ENCODE data around the gene THSD4.

THSD4 gene

DNA sequence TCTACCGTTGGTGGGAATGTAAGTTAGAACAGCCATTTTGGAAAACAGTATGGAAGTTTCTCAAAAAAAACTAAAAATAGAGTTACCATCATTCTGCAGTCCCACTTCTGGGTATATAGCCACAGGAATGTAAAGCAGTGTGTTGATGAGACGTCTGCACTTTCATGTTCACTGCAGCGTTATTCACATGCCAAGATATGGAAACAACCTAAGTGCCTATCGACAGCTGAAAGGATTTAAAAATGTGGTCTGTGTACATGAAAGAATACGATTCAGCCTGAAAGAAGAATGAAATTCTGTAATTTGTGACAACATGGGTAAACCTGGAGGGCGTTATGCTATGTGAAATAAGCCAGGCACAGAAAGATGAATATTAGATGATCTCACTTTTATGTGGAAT is 157.7 kb downstream of the THSD4 start:
- DNase-seq = no peak

DNA sequence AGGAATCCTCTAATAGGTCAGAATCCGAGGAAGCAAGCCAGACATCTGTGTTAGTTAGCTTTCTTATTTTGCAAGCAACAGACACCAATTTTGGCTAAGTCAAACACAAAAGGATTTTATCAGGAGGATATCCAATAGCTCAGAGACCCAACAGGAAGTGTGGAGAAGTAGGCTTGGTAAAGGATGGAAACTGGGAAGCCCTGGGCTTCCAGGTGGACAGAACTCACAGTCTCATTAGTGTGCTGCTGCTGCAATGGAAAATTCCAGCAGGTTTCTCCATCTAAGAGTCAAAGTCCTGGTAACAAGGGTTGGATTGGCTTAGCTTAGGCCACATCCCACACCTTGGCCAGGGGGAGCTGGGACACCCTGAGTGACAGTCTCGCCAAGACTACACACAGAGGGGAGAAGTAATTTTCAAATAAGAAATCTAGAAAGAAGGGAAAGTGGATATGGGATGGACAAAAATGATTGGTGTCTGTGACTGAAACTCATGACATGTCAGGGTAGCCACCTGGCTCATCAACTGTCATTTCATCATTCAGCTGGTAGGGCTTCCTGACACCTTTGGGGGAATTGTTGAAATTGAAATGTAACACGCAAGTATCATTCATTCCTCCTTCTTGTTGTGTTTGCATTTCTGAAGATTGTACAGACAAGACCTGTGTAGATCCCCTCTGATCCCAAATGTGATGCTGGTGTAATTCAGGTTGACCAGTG is 158.6 kb downstream of the THSD4 start:
- DNase-seq = no peak

DNA sequence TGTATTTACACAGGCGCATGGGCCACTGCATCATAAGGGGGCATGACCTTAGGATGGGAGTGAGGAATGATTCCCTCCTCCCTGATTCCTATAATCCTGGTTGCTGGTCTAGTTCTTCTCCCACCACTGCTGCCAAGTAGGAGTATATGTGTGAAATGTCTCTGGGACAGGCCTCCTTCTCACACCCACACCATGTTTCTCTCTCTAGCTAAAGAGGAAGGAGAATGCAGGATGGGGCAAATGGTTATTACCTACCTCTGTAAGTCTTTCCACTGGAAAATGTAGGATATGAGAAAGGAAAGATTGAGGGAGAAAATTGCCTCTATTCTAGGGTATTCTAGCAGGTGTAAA is 159.2 kb downstream of the THSD4 start:
- no peak for DNase-seq

DNA sequence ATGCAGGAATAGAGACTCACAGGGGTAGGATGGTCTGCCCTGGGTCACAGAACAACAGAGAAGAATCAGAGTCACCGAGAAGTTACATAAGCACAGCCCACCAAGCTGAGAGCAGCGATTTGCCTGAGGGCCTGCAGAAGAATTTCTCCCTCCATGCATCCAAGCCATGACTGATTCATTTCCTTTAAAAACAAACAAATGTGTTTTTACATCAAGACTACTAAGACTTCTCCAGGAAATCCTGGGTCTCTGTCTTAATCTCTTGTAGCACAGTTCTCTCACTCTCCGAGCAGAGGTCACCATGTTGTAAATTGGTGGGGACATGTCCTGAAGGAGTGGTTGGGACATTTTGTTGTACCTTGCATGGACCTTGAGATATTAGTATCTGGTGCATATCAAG is 159.8 kb downstream of the THSD4 start:
- DNase-seq = no peak

DNA sequence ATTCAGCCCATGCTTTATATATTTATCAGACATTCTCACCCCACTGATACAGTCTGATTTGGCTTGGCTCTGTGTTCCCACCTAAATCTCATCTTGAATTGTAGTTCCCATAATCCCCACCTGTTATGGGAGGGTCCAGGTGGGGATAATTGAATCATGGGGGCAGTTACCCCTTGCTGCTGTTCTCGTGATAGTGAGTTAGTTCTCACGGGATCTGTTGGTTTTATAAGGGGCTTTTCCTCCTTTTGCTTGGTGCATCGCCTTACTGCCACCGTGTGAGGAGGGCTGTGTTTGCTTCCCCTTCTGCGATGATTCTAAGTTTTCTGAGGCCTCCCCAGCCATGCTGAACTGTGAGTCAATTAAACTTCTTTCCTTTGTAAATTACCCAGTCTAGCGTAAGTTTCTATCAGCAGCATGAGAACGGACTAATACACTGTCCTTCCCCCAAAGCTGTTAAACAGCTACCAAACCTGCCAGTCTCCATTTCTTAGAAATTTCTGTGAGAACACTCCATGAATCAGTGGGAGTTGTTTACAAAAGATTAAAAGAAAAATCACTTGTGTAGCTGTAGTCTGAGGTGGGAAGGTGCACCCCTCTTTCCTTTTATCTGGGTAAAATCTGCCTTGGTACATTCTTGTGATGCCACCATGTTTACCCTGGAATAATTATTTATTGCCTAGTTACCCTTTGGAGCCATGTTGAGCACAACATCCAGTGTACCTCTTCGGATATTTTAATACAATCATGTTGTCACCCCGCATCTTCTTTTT is 160.5 kb downstream of the THSD4 start:
- no peak for DNase-seq

DNA sequence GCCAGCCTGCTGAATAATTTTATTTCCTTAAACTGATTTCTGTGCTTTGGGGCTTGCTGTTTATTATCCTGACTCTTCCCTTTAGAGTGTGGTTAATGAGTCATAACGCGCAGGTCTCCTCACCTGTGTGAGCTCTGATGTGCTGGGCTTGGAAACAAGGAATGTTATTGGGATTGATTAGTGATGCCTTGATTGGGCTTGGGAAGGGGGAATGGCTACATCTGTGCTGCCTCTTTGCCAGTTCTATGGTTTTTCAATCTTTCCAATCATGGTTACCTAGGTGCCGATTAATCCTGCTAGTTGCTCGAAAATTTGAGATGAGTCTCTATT is 161.0 kb downstream of the THSD4 start:
- no peak for DNase-seq

DNA sequence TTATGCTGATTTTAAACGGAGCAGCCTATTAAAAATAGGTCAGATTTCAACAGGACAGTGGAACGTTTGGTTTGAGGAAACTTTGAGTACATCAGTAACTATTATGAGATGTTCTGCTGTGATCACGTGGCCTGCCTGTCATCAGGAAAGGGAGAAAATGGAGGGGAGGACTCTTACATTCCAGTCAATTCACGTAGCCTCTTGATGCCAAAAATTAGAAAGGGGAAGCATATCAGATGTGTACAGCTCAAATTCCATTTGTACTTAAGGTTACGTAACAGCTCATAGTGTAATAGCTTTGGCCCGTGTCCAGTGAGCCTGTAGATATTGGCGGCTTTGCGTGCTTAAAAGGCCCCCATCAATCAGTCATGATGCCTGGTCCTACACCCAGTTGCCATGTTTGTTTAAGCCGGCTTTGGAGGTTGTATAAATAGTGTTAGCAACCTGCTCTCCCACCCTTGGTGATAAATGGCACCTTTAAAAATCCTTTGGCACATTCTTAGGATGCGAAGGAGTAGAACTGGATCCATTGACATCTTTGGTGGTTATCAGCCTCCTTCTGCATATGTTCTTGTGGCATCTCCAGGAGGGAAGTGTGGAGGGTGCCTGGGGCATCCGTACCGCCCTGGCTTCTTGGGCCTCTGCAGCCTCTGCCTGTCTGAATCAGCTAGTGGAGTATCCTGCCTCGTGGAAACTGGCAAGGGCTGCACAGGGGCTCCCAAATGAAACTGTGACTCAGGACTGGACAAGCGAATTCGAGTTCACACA is 163.9 kb downstream of the THSD4 start:
- no peak for DNase-seq

DNA sequence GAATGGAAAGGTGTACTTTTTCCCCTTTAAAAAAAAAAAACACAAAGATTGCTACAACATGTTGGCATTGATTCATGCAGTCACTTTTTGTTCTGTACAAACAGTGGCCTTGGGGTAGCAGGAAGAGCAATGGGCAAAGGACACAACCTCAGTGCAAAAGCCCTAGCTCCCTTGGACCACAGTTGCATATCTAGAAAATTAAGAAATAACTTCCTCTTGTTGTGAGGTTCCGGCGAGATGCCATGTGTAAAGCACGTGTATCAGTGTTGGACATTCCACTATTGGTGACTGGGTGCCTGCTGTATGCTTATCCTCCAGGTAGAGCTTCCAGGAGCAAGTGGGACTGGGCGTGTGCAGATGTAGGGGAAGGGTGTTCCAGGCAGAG is 164.5 kb downstream of the THSD4 start:
- DNase-seq = no peak

DNA sequence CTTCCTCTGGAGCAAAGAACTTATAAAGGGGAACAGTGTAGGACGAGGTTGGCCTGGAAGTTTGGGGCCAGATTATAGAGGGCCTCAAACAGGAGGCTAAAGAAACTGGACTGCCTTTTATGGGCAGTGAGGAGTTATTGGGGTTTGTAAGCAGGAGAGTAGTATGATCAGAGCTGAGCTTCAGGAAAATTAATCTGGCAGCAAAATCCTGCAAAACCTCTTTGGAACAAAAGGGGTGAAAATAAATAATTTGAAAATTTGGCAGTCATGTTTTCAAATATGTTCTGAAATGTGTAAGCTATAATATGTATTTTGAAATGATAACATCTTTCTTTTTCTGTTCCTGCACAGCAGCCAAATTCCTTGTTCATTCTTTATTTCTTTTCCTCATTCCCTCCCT is 164.9 kb downstream of the THSD4 start:
- DNase-seq = no peak

DNA sequence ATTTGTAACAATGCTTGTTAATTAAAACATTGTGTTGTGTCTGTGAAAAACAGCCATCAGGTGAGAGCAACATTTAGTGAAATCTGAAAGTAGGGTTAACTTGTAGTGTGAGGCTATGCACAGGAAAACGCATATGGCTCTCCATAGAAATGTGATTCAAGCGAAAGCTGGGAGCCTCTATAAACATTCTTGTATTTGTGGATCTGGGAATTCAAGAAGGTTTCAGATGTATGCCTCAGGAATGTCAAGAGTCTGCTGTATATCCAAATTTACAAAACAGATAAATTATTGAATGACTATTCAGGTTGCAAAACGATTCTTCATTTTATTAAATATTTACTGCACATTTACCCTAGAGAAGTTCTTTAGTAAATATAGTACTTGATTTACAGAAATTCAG is 166.0 kb downstream of the THSD4 start:
- DNase-seq = no peak

DNA sequence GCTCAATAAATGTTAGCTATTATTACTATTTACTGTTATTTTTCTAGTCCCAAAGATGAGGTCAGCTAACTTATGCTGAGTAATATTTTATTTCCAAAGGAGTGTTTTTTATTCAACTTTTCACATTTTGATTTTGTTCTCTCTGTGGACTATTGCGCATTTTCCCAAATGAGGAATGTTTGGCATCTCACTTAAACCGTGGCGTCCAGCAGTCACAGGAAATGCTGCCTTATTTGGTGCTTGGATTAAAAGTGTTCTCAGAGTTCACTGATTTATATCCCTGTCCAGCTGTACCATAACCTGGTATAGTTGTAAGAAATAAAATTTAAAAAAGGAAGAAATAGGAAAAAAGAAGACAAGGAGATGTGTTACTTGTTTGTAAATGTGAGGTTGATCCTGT is 166.8 kb downstream of the THSD4 start:
- no peak for DNase-seq

DNA sequence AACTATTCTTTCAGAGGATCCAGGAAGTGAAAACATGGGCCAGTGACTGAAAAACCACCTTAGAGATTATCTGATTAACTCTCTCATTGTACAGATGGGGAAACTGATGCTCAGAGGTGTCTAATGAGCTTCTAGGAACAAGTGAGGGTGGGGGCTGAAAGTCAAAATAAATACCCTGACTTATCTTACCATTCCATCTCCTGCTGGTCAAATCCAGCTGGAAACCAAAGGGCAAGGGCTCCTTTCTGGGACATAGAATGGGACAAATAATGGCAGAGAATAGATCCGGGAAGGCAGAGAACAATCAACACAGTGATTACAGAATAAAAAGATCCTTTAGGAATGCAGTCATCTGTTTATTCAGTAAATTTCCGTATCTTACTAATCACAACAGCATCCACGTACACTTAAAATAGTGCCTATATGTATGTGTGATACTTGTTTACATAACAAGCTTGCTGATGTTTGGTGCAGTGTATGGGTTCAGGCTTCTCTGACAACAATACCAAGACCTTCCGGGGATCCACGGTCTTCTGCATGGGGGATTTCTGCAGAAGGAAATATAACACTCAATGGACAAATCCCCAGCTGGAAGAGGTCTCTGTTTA is 173.2 kb downstream of the THSD4 start:
- DNase-seq = no peak

DNA sequence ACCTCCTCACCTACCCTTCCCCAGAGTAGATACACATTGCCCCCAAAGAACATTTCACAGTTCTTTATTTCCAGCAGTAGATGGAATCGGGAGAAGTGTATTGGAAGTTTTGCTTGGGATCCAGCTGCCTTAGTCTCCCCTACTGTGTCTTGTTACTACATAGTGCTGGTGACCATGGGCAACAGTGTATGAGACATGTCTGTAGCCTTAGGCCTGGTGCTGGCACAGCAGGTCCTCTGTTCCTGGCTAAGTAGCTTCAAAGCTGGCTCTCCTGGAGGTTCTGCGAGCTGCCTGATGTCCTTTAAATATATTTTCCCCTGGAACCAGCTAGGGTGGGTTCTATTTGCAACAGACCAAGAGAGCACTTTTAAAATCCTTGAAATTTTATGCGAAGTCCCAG is 174.7 kb downstream of the THSD4 start:
- DNase-seq = no peak

DNA sequence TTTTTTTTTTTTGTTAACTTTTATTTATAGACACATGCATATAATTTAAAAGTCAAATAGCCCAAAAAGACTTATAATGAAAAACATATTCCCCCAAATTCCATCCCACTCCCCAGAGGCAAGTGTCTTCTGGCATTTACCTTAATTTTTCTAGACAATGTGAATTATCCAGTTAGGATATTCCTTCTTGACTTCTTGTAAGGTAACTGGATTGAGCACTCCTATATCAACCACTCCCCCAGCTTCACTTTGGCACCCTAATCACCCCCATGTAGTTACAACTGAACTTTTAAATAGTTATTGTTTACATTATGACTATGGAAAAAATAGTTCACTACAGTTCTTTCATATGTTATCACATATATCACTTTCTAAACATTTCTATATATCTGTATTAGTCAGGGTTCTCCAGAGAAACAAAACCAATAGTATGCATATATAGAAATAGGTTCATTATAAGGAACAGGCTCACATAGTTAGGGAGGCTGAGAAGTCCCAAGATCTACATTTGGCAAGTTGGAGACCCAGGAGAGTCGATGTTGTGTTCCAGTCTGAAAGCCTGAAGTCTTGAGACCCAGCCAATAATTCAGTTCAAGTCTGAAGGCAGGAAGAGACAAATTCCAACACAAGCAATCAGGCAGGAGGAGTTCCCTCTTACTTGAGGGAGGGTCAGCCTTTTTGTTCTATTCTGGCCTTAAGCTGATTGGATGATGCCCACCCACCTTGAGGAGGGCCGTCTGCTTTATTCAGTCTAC is 175.8 kb downstream of the THSD4 start:
- no peak for DNase-seq

DNA sequence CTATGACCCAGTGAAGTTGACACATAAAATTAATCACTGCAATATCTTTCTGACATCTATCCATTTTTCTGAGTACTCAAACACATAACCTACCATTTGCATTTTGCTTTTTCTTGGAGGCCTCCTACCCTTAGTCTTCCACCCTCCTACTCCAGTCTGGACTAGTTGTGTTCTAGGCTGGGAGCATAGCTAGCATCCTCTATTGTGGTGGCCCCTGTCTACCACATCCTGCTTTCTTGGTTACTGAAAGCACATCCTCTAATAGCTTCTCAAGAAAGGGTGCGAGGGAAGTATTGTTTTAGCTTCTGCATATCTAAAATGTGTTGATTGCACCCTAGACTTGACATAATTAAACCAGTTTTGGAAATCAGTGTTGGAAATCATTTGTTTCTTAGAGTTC is 176.5 kb downstream of the THSD4 start:
- DNase-seq = no peak

DNA sequence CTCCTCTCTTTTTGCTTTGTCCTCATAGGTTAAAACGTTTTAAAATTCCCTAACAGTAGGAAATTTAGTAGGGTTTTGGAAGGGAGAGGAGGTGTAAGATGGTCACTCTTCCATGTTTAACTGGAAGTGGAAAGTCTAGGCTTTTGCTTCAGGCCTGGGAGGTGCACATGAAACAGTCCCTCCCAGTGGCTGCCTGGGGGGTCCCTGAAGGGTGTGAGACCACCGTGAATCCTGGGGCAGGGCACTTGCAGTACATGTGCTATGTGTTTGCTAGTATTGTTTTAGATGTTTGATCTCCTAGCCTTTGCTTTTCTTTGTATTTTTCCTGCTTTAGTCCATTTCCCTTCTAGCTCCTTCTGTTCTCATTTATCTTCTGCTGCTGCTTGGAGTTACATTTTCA is 178.5 kb downstream of the THSD4 start:
- no peak for DNase-seq

DNA sequence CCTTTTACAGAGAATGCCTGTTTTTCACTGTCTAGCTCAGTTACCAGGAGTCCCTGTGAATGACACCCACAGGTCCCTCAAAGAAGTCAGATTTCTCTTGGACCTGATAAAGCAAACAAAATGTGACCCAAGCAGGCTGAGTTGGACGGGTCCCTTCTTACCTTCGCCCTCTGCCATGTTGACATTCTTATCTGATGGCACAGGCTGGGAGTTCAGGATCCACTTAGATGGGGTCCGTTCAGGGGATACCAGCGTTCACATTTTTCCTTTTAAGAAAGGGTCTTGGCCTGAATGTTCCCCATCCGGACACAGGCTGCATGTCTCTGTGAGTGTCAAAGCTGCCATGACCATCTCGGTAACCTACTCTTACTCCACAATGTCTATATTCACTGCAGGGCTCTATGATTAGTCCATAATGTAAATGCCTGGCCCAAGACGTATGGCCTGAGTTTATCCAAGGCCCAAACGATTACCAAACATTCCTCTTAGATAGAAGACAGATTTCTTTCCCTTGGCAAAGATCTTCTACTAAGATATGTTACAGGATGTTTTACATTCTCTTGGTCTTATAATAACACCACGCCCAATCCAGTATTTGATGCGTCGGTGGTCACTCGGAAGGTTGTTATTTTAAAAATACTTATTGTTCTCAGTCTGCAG is 179.1 kb downstream of the THSD4 start:
- no peak for DNase-seq

DNA sequence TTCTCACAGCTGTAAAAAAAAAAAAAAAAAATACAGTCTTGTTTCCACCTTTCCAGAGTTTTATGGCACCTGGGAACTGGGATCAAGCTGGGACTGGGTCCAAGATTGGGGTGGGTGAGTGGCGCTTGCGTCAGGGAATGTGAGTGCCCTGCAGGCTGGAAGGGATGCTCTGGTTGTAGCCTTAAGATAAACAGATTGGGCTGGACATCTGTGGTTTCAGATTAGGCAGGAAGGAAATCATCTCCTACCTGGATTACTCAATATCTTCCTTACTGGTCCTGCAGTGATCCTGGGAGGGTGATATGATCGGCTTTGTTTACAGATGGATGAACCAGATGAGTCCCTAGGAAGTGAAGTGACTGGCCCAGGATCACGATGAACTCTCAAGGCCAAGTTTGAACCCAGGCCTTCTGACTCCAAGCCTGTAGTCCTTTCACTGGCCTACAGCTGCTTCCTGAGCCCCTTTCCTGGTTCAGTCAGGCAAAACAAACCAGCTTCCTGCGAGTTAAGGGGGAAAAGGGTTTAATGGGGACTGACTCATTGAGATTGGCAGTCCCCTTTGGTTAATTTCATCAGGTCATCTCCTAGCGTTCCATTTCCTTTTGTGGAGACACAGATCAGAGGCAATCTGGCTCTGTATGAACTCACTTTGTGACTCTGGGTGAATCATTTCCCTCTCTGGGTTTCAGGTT is 179.8 kb downstream of the THSD4 start:
- DNase-seq = no peak

DNA sequence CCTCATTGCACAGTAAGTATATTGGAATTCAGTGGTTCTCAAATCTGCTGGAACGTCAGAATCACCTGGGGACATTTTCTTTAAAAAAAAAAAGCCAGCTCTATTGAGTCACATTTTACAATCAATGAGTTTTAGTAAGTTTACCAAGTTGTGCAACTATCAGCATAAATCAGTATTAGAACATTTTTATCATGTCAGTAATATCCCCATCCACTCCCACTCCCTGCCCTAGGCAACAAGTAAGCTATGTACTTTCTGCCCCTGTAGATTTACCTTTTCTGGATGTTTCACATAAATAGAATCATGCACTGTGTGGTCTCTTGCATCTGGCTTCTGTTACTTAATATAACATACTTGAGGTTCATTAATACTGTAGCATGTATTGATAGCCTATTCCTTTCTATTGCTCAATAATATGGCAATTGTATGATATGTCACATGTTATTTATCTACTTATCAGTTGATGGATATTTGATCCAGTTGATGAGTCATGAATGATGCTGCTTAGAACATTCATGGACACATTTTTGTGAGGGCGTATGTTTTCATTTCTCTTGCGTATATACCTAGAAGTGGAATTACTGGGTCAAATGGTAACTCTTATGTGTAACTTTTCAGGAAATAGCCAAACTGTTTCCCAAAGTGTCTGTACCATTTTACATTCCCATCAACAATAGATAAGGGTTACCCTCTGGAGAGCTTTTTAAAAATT is 180.5 kb downstream of the THSD4 start:
- no peak for DNase-seq

DNA sequence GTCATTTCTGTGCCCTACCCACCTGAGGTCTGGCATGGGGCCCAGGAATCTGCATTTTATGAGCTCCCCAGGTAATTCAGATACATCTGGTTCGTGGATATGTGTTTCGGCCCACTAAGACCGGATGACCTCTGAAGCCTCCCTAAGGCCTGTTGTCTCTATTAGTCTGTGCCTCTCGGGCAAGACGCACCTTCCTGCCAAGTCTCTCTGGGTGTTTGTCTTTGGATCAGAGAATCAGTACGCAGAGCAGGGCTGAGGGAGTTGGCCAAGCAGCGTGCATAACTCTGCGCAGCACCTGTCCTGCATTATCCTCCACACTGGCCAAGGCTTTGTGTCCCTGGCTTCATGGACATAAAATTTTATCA is 181.0 kb downstream of the THSD4 start:
- no peak for DNase-seq

DNA sequence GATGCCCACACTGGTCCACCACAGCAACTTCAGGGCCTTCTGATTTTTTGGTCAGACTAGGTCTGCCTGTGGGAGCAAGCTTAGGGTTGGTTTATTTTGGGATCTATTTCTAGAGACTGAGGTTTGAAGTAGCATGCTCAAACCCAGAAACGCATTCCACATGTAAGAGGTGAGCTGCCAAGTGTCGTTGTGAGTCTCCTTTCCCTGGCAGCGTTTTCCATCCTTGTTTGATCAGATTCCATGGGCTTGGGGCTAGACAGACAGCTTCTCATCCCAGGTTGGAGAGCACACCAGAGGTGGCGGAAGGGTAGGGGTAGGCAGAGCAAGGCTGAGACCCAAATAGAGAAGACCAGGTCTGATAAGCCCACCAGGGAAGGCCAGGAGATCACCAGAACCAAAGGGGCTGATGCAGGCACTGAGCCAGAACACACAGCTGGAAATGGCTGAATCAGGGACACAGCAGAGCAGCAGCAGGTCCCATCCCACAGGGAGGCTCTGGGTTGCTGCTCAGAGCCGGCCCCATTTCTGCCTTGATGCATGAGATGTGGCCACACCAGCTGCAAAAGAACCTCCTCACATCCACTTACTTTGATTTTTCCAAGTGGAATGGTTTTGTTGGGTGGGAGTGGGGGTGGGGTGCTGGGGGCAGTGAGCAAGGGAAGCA is 186.8 kb downstream of the THSD4 start:
- DNase-seq = no peak
